GM12892 (cell line): ENCODE results near the gene ZNF565. TPM values are rescaled to one million over a fixed set of nuclear protein-coding genes. Genes with fewer than 3 reads are reported as not detected.

Source experiments
- DNase-seq: peaks from one replicate; pipeline ENCODE4 v3.0.0; 2011; ENCODE audit not compliant: insufficient read length
- FAIRE-seq: peaks from 2 replicates; lab custom pipeline; 2011; peaks lifted over from hg19 to GRCh38; lab: Jason Lieb, UNC
- POLR2A ChIP-seq: IDR thresholded peaks from 2 replicates; pipeline ENCODE4 v1.6.1; 2011; ENCODE audit warnings: low read depth, low read length, control low read depth
- POLR2AphosphoS5 ChIP-seq: IDR thresholded peaks from 2 replicates; pipeline ENCODE4 v1.6.1; 2011; ENCODE audit warnings: low read depth, low read length, control low read depth
- TAF1 ChIP-seq: IDR thresholded peaks from 2 replicates; pipeline ENCODE4 v1.6.1; 2011; ENCODE audit warnings: low read depth, mild to moderate bottlenecking, control low read depth, low read length, borderline replicate concordance
- polyA plus RNA-seq: library from polyadenylated mRNA; unstranded; fragments of >200 nt; gene quantifications from one replicate; pipeline ENCODE4 v1.2.1, GENCODE V29; 2012; ENCODE audit warnings: missing spikeins, inconsistent platforms; ENCODE audit not compliant: missing spikeins

Gene ZNF565
- polyA plus RNA-seq = 1.6 TPM

DNA sequence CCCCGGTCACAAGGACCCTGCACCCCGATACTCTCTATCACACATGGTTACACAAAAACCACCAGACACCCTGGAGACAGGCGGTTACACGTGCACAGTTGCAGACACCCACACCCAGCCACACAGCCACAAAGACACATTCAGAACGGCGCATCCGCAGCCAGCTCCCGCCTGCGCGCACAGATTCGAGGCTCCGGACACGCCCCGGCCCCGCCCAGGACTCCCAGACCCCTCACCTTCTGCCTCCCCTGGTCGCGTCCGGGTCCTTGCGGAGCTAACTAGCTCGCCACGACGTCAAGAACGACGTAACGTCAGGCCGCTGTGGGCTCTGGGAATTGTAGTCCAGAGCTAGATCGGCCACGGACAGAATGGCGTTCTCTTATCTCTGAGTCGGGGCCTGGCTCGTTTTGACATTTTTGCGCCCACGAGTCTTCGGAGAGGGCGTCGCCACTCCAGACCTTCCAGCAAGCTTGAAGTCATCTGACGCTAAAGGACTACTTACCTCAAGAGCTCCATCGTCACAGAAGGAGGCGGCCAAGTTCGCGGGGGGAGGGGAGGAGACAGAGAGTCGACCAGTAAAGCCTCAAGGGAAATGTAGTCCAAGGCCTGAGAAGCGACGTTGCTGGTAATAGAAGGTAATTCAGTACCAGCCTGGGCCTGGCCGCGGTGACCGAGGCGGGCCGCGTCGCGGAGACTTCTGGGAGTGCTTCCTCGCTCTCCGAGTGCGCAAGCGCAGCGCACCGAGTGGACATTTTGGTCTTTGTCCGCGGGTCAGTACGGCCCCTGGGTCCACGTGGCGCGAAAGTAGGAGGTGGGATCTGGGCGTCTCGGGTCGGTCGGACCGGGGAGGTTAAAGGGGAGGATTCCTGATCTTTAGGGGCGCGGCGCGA is at the start of gene ZNF565, which contains the start of gene ZNF146:
Gene ZNF565, minus strand, starts transcription at position 280 of the 890 bp plus-strand sequence. CDS start 12,680 bp downstream, outside the sequence.
Gene ZNF146, plus strand, starts transcription at position 721 of the 890 bp plus-strand sequence. CDS start 21,335 bp downstream, outside the sequence.
- FAIRE-seq = peak; percentile 99
- TF ChIP-seq POLR2AphosphoS5 = peak; percentile 91
- peak; percentile 68 for TF ChIP-seq TAF1
- peak; percentile 88 for TF ChIP-seq POLR2A
- peak; percentile 93 for DNase-seq

DNA sequence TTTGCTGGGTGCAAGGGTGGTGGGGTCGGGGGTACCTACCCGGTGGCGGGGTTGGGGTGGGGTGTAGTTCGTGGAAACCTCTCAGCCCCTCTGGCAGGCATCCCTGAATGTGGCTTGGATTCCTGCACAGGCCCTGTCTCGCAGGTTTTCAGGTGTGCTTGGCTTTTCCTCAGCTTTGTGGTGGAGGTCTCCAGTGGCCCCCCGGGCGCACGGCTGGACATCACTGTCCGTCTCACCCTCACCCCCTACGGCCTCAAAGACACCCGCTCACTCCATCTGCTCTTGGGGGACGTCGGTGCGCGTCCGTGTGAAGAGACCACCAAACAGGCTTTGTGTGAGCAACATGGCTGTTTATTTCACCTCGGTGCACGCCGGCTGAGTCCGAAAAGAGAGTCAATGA is 44.7 kb upstream of the ZNF565 start:
- DNase-seq = no peak
- no peak for FAIRE-seq
- TF ChIP-seq POLR2AphosphoS5 (no peak), TAF1 (no peak), POLR2A (no peak)

DNA sequence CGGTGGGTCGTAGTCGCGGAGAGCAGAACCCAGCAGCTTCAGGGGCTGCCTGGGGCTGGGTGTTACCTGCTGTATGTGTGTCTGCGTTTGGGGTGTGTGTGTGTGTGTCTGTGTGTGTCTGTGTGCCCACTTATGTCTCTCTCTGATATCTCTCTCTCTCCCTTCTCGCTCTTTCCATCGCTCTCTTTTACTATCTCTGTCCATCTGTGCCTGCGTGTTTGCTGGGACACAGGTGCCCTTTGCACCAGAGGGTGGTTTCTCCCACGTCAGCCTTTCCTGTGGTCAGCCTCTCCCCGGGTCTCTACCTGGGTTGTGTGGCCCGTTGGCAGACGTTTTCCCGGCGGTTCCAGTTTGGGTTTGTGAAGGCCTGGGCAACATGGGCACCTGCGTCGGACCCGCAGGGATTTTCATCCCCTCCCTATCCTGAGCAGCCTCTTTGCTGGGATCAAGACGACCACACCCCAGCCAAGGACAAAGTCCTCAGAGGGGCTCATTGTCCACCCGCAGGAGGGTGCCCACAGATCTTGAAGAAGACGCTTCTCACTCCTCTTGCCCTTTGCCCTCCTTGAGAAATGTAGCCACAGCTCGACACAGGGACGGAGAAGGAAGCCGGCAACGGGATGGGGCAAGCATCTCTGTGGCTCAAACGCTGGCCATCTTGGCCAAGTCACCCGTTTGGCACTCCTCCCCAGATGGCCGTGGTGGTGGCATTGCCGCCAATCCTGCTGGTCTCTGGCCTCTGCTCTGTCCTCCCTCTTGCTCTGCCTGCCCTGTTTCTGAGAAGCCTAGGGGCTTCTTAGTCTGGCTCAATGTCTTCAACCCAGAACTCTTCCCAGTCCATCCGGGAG is 43.8 kb upstream of the ZNF565 start:
- DNase-seq (no peak), FAIRE-seq (no peak)
- TF ChIP-seq POLR2AphosphoS5 (no peak), POLR2A (no peak), TAF1 (no peak)

DNA sequence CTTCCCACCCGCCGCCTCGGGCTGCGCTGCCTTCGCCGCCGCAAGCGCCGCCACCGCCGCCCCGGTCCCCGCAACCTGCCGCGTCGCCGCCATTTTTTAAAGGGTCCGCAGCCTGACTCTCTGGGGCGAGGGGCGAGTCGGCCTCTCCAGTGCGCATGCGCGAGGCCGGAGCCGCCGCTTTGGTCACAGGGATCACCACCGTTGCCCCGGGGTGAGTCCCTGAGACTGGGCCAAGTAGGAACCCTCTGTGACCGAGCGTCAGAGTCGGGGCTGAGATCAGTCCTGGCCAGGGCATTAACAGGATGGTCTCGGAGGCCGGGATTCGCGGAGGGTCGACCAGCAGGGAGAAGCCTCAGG is 43.0 kb upstream of the ZNF565 start:
- no peak for TF ChIP-seq POLR2A
- no peak for TF ChIP-seq TAF1
- no peak for TF ChIP-seq POLR2AphosphoS5
- DNase-seq (no peak), FAIRE-seq (no peak)

DNA sequence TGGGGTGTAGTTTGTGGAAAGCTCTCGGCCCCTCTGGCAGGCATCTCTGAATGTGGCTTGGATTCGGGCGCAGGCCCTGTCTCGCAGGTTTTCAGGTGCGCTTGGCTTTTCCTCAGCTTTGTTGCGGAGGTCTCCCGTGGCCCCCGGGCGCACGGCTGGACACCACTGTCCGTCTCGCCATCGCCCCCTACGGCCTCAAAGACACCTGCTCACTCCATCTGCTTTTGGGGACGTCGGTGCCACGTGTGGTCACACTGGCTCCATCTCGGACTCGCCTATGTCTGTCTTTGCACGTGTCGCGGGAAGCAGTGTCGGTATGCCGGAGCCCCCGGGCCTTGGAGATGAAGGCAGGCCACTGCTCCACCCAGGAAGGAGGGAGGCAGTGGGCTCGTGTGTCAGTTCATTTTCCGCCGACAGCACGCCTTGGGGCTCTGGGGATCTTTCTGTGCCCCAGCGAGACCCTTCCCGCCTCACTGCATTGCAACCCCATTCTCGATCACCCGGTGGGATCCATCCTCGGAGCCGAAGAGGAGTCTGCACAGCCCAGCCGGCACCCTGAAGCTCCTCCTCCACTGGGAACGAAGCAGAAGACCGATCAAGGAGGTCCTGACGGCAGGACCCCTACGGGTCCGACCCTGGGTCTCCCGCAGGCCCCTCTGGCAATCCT is 42.5 kb upstream of the ZNF565 start:
- TF ChIP-seq POLR2AphosphoS5 (no peak), POLR2A (no peak), TAF1 (no peak)
- FAIRE-seq = no peak

DNA sequence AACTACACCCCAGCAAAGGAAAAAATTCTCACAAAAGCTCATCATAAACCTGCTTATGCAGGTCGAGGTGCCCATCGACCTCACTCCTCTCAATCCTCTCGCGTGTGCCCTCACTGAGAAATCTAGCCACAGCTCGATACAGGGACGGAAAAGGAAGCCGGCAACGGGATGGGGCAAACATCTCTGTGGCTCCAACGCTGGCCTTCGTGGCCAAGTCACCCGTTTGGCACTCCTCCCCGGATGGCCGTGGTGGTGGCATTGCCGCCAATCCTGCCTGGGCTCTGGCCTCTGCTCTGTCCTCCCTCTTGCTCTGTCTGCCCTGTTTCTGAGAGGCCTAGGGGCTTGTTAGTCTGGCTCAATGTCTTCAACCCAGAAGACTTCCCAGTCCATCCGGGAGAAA is 41.6 kb upstream of the ZNF565 start:
- no peak for FAIRE-seq
- TF ChIP-seq POLR2AphosphoS5 = no peak
- no peak for TF ChIP-seq TAF1
- no peak for TF ChIP-seq POLR2A
- DNase-seq = no peak

More for the DNA sequence above, 42.5 kb upstream of the ZNF565 start:
- no peak for DNase-seq

DNA sequence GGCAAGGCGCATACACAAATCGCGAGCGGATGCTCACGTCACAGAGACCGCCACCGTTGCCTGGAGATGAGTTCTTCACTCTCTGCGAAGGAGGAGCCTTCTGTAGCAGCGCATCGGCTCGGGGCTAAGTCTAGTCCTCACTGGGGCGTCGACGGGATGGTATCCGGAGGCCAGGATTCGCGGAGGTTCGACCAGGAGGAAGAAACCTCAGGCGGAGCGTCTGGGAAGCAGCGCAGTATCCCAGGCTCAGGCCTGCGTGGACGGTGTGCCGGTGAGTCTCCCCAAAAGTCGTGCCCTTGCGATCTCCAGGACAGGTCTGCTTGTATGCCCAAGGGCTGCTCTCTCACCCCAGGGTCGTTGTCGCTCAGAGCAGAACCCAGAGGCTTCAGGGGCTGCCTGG is 40.9 kb upstream of the ZNF565 start:
- TF ChIP-seq POLR2A (no peak), TAF1 (no peak), POLR2AphosphoS5 (no peak)
- no peak for DNase-seq
- no peak for FAIRE-seq

DNA sequence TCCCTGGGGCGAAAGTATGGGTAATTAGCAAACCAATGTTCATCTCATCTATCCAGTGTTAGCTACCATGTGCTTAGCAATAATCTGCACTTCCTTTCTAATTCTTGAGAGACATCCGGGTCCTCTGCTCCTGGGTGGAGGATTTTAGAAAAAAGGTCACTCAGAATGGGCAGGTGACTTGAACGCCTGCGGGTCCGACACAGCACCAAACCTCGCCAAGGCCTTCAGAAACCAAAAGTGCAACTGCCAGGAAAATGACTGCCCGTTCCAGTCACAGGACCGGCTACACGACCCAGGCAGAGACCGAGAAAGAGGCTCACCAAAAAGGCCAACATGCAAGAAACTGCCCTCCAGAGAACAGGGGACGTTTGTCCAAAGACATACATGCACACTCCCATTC is 40.4 kb upstream of the ZNF565 start:
- TF ChIP-seq POLR2AphosphoS5 = no peak
- no peak for TF ChIP-seq TAF1
- no peak for TF ChIP-seq POLR2A
- DNase-seq = no peak
- FAIRE-seq = no peak

DNA sequence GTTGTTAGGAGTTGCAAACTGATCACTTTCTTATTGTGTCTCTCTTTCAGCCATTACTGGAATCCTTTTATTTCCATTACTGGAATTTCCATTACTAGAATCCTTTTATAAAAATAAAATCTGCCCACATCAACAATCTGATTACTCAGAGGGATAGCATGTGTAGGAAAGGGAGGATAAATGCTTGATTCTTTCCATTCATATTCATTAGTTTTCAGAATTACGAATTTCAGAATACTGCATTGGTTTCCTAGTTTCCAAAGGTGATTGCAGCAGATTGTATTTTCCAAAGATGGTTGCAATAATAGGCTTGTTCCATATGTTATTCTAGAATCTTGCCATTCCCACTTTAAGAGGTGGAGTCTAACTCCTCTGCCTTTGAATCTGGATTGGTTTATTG is 37.6 kb upstream of the ZNF565 start:
- TF ChIP-seq POLR2AphosphoS5 = no peak
- no peak for TF ChIP-seq POLR2A
- no peak for TF ChIP-seq TAF1
- DNase-seq = no peak
- FAIRE-seq = no peak

DNA sequence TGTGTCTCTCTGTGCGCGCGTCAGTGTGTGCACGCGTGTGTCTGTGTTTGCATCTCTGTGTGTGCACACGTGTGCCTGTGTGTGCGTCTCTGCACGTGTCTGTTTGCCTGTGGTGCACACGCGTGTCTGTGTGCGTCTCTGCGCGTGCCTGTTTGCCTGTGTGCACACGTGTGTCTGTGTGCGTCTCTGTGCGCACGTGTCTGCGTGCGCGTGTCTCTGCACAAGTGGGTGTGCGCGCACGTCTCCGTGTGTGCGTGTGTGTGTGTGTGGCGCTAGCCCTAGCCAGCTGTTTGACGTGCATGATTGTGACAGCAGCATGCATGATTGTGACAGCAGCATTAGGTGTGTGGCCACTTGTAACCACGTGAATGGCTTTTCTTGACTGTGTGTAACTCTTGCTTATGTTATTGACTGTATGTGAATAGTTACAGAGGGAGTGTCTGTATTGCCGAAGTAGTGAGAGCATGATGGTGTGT is 31.6 kb upstream of the ZNF565 start:
- DNase-seq (no peak), FAIRE-seq (no peak)

More for the DNA sequence above, 31.6 kb upstream of the ZNF565 start:
- TF ChIP-seq POLR2AphosphoS5 = no peak
- no peak for TF ChIP-seq TAF1
- no peak for TF ChIP-seq POLR2A
